ENCODE measurements around the gene CAMK2D.
"Not testable (repeated sequence)": the region's sequence is repeated elsewhere in the genome, so short reads cannot be mapped to it uniquely, and the experiment has no call there.

The CAMK2D gene

DNA sequence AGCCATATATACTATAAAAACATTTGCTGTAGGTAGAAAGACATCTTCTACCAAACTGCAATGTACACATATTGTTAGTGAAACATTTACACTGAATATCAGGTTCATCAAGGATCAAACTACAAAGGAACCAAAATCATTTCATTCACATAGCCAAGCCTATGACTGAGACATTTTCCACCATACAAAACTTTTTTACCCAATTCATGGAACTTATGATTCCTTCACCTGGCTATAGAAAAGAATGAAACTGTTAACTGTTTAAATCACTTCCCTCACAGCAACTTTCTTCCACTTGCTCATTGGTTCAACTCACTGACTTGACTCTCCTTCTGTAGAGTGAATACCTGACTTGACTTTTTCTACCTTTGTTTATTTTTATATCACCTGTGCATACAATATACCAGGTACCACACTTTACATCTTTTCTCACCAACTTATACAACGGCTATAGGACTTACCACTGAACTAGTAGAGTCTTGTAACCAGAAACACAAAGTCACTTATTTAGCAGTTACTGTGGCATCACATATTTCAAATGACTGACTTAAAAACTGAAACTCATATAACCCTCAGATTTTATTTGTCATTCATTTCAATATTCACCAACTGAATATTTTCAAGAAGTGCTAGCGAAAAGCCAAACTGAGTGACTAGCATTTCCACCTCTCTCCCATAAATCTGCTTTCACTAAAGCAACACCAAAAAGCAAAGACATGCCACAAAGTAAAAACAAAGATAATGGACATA lies 30.9 kb downstream of the CAMK2D start:
- DNase-seq (ENCODE audit: low read depth in 2 of 2): no peak

DNA sequence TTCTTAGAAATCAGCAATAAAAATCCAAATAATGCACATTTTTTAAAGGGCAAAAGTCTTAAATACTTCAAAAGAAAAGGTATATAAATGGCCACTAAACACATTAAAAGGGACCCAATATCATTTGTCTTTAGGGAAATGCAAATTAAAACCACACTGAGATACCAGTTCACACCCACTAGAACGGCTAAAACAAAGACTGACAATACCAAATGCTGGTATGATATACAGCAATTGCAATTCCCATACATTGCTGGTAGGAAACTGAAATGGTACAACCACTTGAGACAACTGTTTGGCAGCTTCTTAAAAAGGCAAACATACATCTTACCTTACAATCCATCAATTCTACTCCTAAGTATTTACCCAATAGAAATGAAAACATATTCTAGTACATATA lies 33.7 kb downstream of the CAMK2D start:
- no peak for DNase-seq (ENCODE audit: low read depth in 2 of 2)

DNA sequence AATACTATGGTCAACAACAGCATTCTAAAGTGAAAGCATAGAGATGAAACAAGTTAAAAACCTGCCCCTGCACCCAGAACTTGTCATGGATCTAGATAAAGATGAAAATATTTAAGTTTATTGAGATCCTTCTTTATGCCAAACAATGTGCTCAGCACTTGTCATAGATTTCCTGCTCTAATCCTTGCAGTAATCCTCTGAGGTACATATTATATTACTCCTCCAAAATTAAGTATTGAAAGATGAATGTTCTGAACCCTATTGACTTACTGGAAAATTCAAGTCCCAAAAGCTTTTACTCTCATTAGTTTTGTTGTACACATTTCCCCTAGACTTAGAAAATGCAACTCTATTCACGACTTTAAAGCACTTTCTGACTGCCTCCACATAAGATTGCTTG lies 35.6 kb downstream of the CAMK2D start:
- no peak for DNase-seq (ENCODE audit: low read depth in 2 of 2)

DNA sequence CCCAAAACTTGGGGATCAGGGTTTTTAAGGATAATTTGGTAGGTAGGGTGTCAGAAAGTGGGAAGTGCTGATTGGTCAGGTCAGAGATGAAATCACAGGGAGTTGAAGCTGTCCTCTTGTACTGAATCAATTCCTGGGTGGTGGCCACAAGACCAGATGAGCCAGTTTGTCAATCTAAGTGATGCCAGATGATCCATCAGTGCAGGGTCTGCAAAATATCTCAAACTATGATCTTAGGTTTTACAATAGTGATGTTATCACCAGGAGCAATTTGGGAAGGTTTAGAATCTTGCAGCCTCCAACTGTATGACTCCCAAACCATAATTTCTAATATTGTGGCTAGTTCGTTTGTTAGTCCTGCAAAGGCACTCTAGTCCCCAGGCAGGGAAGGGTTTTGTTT lies 43.3 kb downstream of the CAMK2D start:
- no peak for DNase-seq (ENCODE audit: low read depth in 2 of 2)

DNA sequence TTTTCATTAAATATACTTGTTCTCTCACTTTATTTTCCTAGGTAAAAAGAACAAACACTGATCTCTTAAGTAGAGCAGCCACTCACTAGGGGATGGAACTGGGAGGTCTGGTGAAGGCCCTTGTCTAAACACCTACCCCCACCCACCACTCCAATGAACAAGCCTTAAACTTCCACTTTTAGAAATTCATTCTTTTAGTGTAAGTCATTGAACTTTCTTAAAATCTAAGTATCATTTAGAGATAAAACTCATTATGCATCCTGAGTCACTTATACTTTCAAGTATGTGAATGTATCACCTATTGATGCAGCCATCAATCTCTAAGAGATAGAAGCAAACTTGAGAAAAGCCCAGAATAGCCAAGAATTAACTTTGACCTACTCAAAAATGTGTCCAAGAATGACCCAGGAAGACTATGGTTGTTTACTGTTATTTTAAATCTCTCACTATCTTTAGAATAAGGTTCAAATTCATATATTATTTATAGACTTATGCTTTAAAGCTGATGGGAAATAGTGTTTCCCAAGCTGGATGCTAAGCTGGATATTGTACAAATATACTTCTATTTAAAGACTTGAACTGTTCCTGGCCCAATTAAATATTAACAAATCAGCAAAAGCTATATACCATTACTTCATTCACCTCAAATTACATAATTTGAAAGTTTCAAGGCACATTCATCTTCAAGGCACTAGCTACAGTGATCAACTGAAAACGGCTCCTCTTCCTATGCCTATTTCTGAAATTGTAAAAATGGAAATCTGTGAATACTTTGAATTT lies 49.5 kb downstream of the CAMK2D start:
- DNase-seq (ENCODE audit: low read depth in 2 of 2): no peak

DNA sequence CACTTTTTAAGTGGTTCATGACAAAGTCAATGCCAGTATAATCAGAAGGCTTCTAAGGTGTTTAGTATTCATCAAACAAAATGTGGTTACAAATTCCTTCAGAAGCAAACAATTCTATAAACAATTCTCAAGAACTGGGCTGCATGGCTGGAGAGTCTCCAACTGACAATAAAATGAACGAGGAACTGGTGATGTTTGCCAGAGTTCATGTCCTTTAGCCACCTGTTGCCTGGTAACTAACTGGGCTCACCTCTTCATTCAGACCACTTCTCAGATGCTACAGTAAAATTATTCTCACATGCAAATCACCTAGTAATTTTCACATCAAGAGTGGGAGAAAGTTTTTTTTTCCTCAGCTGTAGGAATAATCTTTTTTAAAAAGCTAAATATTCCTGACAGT lies 53.3 kb downstream of the CAMK2D start:
- DNase-seq (ENCODE audit: low read depth in 2 of 2): no peak

DNA sequence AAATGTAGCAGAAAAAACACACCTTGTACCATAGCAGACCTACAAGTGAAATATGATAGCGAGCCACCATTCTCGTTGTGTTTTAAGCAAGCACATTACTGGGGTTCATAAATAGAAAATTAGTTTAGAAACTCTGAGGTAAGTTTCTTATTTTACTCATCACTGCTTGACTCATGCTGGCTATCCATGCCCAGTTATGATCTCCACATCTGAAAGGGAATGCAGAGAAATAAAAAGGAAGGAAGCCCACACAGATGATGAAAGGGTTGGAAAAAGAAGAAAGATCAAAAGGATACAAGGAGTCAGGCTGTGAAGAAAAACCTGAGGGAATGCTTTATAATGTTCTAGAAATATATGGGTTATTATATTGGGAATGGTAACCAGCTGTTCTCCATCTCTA lies 54.5 kb downstream of the CAMK2D start:
- no peak for DNase-seq (ENCODE audit: low read depth in 2 of 2)

DNA sequence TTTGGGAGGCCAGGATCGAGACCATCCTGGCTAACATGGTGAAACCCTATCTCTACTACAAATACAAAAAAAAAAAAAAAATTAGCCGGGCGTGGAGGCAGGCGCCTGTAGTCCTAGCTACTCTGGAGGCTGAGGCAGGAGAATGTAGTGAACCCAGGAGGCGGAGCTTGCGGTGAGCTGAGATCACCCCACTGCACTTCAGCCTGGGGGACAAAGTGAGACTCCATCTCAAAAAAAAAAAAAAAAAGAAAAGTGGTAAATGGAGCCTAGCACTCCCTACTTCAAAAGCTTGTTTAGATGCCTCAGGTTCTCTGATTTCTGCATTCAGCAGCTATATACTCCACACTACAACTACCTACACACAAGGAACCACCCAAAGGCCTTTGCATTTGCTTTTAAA lies 56.4 kb downstream of the CAMK2D start:
- not testable (repeated sequence) for DNase-seq (ENCODE audit: low read depth in 2 of 2)

DNA sequence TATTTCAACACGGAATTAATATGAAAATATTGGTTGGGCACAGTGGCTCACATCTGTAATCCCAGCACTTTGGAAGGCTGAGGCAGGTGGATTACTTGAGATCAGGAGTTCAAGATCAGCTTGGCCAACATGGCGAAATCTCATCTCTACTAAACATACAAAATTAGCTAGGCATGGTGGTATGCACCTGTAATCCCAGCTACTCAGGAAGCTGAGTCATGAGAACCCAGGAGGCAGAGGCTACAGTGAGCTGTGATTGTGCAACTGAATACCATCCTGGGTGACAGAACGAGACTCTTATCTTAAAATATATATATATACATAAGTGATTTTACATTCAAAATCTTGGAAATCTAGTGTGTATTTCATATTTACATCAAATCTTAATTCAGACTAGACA lies 58.9 kb downstream of the CAMK2D start:
- not testable (repeated sequence) for DNase-seq (ENCODE audit: low read depth in 2 of 2)

DNA sequence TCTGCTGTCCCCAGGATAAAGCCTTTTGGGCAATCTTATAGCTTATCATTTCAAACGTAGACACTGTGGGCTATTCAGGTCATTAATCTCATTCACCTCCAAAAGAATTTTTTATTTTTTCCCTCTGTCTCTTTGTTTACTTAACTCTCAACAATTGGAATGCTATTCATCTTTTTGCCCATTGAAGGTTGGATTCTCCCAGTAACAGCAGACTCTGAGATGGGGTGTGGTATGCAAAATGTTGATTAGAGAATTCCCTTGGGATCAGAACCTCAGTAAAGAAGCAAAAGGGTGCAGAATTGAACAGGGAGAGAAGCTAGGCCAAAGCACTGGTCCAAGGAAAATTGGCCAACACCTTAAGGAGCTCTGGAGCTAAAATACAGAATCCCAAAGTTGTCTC lies 60.4 kb downstream of the CAMK2D start:
- DNase-seq (ENCODE audit: low read depth in 2 of 2): no peak

DNA sequence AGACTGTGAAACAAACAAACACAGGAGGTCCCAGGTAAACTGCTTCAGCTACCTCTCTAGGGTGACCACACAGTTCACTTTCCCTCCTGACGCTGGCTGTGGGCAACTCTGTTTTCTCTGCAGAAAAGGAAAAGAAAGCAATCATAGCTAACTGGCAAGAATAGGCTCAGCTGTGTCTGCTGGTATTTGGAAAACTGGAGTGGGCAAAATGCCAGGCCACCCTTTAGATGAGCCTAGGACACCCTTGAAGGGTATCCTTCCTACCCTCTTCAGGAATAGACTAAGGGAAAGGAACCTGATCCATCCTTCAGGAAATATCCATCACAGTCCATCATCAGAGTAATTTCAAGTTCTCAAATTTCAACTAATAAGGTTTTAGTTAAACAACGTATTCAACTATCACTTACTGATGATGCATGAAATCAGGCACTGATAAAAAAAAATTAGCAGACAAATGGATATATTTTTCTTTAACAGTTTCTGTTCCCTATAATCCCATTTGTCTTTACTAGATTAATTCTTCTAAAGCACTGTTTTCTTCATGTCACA lies 60.9 kb downstream of the CAMK2D start:
- no peak for DNase-seq (ENCODE audit: low read depth in 2 of 2)

DNA sequence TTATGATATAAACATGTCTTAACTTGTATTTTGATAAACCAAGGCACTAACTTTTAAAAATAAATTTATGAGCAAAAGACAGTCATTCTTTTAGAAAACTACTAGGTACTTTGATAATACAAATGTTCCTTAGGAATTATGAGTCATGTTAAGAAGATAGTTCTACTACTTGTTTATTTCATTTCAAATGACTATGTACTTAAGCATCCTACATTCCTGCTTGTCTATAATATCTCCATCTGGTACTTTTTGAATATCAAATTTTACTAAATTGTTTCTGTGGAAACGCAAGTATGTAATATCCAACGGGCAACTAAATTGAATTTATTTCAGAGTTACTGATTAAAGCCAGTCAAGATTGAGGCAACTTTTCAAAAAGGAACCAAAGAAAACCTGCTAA lies 61.8 kb downstream of the CAMK2D start:
- no peak for DNase-seq (ENCODE audit: low read depth in 2 of 2)

DNA sequence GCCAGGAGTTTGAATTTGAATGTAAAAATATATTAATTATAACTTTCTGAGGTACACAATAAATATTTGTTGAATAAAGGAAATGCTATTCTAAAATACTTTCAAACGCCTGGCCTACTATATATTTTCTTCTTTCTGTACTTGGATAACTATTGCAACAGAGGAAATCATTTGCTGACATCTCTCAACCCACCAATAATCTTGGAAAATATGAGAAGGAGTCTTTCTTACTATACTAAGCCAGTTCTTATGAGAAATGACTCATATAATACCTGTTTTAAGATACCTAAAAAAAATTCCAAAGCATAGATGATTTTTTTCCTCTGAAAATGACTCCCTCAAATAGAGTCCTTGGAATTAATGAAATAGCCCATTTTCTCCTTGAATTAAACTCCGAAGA lies 64.1 kb downstream of the CAMK2D start:
- DNase-seq (ENCODE audit: low read depth in 2 of 2): no peak

DNA sequence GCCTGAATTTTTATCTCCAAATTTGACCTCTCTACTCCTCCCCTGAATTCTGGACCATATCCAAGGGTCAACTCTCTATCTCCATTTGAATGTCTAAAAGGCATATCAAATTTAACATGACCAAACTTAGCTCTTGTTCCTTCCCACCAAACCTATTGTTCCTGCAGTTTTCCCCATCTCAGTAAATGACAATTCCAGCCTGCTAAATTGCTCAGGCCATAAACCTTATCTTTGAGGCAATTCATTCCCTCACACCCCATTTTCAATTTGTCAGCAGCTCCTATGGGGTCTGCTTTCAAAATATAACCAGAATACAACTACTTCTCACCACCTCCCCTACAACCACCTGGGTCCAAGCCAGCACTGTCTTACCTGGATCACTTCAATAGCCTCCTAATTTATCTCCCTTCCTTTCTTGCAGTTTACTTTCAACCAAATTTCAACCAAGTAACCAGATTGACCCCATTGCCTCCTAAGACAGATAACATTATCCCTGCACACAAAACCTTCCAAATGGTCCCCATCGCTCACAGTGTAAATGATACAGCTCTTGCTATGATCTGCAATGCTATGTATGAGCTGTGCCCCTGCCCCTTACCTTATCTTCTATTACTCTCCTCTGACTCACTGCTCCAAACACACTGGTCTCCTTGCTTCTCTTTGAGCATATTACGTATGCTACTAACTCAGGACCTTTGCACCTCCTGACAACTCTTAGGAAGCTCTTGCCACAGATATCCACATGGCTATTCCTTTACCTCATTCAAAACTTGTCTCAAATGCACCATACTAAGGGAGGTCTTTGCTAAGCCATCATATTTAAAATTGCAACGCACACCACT lies 66.0 kb downstream of the CAMK2D start:
- DNase-seq (ENCODE audit: low read depth in 2 of 2): no peak

DNA sequence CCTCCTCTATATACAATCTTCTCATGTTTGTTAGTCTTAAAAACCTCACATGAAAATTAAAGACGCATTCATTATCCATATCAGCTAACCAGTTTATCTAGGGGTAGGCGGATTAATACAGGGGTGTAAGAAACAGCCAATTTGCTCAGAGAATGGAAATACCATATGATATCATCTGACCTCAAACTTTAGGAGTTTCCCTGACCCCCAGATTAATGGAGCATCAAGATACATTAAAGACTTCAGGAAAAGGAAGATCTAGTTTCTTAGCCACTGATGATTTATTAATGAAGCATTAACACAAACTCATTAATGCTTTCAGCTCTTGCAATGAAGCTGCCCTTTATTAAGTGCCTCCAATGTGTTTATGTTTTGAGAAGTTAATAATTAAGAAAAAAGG lies 67.5 kb downstream of the CAMK2D start:
- no peak for DNase-seq (ENCODE audit: low read depth in 2 of 2)

DNA sequence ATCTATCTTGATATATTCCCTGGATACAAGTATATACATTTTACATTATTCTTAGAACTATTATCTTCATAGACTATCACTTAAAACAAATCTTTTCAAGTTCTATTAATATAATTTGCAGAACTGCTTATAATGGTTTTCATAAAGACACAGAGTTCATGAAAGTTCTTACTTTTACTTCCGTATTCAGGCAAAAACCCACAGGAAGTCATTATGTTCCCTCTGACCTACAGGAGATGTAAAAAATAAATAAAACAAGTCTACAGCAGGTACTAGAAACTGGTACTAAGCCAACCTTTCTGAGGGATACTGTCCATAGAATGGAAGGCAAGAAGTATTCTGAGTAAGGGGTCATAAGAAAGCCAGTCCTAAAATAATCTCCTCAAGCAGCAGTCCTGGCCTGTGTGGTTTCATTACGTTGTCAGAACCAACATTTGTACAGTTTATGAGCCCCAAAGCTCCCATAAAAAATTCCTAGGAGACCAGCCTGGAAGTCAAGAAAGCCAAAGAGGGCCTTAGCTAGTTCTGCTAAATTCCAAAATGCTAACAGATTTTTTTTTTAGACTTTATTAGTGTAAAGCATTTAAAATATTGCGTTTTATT lies 68.6 kb downstream of the CAMK2D start:
- DNase-seq (ENCODE audit: low read depth in 2 of 2): no peak

DNA sequence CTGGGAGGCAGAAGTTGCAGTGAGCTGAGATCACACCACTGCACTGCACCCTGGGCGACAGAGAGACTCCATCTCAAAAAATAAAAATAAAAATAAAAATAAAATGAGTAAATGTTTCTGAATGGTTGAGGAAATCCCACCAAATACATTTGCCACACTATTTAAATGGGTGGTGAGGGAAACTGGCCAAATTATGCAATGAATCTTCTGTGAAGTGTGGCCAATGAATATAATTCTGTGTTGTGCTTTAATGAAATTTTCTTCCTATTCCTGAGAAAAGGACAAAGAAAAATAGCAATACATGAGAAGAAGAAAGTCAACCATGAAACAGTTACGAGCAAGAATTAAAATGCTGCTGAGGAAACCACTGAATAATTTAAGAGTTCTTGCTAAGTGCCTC lies 69.9 kb downstream of the CAMK2D start:
- DNase-seq (ENCODE audit: low read depth in 2 of 2): no peak

DNA sequence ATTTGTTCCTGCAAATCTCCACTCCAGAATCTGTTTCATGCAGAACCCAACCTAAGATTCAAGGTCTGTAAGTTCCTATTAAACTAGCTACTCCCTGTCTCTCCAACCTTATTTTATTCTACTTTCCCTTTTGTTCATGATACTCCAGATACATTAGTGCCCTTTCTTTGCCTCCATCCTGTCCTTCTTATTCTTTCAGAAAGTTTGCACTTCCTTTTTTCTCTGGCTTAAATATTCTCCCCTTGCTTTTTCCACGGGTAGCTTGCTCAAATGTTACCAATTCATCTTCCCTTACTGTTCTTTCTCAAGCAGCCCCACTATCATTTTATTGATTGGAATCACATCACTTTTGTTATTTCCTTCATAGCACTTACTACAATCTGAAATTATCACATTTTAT lies 72.1 kb downstream of the CAMK2D start:
- DNase-seq (ENCODE audit: low read depth in 2 of 2): no peak

DNA sequence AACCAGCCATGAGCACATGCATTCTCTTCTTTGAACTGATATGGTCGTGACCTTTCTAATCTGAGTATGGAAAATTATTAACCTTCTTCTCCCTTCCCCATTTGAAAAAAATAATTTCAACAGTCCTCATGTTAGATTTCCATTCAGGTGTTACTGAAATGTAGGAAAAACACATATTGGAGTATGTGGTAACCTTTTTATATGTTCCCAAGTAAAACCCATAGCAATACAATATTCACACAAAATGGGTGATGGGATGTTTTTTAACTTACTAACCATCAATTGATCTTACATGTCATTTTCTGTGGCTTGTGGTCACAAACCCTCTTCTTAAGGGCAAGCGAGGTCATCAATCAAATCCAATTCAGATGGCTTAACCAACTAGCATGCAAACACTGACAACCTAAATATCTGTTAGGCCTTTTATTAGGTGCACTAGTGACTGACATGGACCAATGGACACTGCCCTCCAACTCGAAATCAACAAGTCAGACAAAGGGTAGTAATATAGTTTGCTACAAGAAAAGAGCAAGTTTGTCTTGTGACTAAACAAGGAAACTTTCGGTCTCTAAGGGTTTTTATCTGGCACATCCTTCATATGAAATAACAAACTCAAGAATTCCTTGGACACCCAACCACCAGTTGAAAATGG lies 74.3 kb downstream of the CAMK2D start:
- DNase-seq (ENCODE audit: low read depth in 2 of 2): no peak

DNA sequence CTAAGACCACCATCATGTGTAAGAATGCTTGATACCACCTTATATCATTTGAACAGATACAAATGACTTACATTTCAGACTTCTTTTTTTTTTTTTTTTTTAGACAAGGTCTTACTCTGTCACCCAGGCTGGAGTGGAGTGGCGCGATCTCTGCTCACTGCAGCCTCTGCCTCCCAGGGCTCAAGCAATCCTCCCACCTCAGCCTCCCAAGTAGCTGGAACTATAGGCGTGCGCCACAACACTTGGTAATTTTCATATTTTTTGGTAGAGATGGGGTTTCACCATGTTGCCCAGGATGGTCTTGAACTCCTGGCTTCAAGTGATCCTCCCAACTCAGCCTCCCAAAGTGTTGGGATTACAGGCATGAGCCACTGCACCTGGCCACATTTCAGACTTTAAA lies 76.4 kb downstream of the CAMK2D start:
- DNase-seq (ENCODE audit: low read depth in 2 of 2): not testable (repeated sequence)

DNA sequence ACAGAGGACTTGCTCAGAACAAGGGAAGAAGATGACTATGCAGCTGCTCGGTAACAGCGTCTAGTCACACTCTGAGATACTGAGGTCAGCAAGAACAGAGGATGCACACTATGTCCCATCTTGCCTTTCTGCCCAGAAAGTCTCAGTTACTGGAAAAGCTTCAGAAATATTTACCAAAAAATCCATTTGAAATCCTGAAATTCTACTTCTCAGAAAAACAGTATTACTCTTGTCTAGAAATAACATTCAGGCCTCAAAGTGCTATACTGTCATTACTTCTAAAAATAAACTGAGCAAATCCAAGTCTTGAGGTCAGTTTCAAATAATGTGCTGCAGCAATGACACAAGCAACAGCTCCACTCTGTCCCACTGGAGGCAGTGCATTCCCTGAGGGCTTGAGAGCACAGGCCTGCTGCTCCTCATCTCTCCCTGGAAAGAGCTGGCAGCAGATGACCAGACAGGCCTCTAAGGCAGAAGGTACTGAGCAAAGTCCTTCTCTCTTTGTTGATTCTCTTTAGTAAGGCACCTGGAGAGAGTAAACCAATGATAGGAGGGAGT lies 76.9 kb downstream of the CAMK2D start:
- DNase-seq (ENCODE audit: low read depth in 2 of 2): no peak

Data from activated CD8-positive, alpha-beta memory T cell treated with anti-CD3 and anti-CD28 coated beads for 4 hours (primary cell).